Kidney capillary endothelial cell (primary cell): ENCODE measurements around the gene GSTA2.
"Not testable (repeated sequence)": the region's sequence is repeated elsewhere in the genome, so short reads cannot be mapped to it uniquely, and the experiment has no call there.

Experiments
- DNase-seq: peaks from one replicate; pipeline ENCODE4 v3.0.0-alpha.2; 2018; ENCODE audit warnings: low spot score

Gene GSTA2

GRCh38 chr6:52760105-52760765 is 3.0 kb downstream of the GSTA2 start:
- DNase-seq: no peak

GRCh38 chr6:52759085-52759484 is 4.2 kb downstream of the GSTA2 start:
- DNase-seq: no peak

DNA sequence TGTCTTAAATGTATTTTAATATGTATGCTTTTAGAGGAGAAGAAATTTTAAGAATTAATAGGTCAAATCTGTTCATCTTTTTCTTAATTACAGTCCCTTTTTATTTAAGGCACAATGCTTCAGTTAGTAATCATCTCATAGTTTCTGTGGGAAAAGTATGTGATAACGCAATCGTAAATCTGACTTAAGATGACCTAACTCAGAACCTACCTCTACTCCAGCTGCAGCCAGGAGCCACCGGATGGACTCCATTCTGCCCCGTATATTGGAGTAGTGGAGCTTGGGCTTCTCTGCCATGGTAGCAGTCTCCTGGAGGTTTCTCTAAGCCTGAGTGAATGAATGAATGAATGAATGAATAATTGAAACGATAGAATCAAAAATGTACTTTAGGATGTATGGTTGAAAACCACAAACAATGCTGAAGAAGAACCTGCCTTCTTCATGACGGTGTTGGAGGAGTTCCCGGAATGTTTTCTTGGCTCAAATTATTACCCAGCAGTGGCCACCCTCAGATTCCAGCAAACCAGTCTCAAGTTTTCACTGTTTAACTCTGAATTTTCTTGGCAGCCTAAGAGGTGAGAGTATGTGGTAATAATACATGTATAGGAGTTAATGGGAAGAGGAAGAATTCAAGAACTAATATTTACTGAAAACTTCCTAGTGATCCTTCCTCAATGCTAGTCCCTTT is 5.5 kb downstream of the GSTA2 start:
- not testable (repeated sequence) for DNase-seq

- DNase-seq: no peak
Observed at GRCh38 chr6:52754443-52754842, 8.8 kb downstream of the GSTA2 start.

DNA sequence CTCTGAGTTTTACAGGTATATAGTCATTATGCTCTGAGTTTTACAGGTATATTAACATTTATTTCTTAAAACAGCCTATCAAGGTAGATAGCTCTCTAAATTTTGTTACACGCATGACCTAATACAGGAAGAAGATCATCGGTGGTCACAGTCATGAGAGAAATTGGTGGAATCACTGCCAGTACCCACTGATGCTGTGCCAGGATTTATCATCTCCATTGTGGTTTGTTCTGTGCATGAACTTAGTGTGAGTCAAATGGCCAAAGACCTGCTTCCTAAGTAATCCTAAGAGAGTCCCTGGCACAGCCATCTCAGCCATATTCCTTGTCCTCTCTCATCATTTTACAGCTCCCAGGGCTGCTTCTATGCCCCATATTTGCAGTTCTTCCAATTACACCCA is 10.1 kb downstream of the GSTA2 start:
- DNase-seq: not testable (repeated sequence)

GRCh38 chr6:52752310-52752709 is 11.0 kb downstream of the GSTA2 start:
- no peak for DNase-seq

GRCh38 chr6:52749556-52750152 is 13.6 kb downstream of the GSTA2 start:
- DNase-seq: no peak

- DNase-seq: not testable (repeated sequence)
Observed at GRCh38 chr6:52747301-52747700, 16.0 kb downstream of the GSTA2 start.

GRCh38 chr6:52746213-52746612 is 17.1 kb downstream of the GSTA2 start:
- DNase-seq: no peak

- no peak for DNase-seq
Observed at GRCh38 chr6:52745764-52746201, 17.5 kb downstream of the GSTA2 start.

- no peak for DNase-seq
Observed at GRCh38 chr6:52741872-52742271, 21.4 kb downstream of the GSTA2 start.

- no peak for DNase-seq
Observed at GRCh38 chr6:52739627-52740026, 23.6 kb downstream of the GSTA2 start.

GRCh38 chr6:52739134-52739533 is 24.1 kb downstream of the GSTA2 start:
- DNase-seq: no peak

- DNase-seq: no peak
Observed at GRCh38 chr6:52736145-52736544, 27.1 kb downstream of the GSTA2 start.

GRCh38 chr6:52735071-52735470 is 28.2 kb downstream of the GSTA2 start:
- no peak for DNase-seq

GRCh38 chr6:52734072-52734471 is 29.2 kb downstream of the GSTA2 start:
- DNase-seq: no peak

- DNase-seq: no peak
Observed at GRCh38 chr6:52733172-52733571, 30.1 kb downstream of the GSTA2 start.

GRCh38 chr6:52731719-52732118 is 31.6 kb downstream of the GSTA2 start:
- no peak for DNase-seq

GRCh38 chr6:52729576-52729975 is 33.7 kb downstream of the GSTA2 start:
- DNase-seq: no peak

DNA sequence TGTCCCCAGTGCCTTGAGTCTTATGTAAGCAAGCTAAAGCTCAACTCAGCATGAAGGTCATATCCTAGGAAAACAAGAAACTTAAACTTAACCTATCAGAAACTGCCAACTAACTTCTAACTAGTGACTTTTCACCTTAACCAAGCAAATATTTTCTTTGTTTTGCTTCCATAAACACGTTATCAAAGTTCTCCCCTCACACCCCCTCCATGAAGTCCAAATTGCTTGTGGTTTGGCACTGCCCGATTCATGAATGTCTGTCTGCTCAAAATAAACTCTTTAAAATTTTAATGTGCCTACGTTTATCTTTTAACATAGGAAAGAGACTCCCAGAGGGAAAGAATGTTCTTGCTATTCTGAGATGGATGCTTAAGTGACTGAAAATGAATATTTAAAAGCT is 34.9 kb downstream of the GSTA2 start:
- no peak for DNase-seq

GRCh38 chr6:52727908-52728307 is 35.4 kb downstream of the GSTA2 start:
- no peak for DNase-seq

- no peak for DNase-seq
Observed at GRCh38 chr6:52726741-52727535, 36.3 kb downstream of the GSTA2 start.

DNA sequence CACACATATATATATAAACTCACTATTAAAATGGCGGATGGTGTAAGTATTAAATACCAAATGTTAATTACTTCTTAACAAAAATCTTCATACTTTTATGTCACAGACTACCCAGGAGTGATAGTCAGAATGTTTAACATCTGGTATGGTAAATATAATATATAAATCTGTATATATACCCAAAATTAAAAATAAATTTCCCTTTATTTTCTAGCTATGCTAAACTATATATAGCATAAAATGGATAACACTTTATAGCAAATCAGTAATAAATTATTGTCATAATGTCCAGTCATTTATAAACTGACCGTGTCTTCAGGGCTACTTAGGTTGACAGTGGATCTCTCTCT is 37.1 kb downstream of the GSTA2 start:
- DNase-seq: no peak
